AG09309 (cell line): ENCODE data around the gene LIMS2.

Experiments used
- DNase-seq: peaks from one replicate; pipeline ENCODE4 v3.0.0-alpha.2; 2010; ENCODE audit warnings: low read depth
- H3K4me3 ChIP-seq: 2 replicates; pipeline ENCODE4 v1.5.1; 2011; ENCODE audit warnings: mild to moderate bottlenecking, low read depth, low read length, moderate library complexity; ENCODE audit not compliant: control insufficient read depth
- CTCF ChIP-seq: IDR thresholded peaks from 2 replicates; pipeline ENCODE4 v1.5.1; 2011; ENCODE audit warnings: mild to moderate bottlenecking, low read depth, low read length, inconsistent platforms; ENCODE audit not compliant: insufficient read depth, control insufficient read depth; ENCODE audit errors: missing control alignments

The LIMS2 gene

GRCh38 chr2:127640082-127641072 is 35.0 kb downstream of the LIMS2 start:
- DNase-seq = no peak
- TF ChIP-seq CTCF = no peak
- no peak overlapping the region for H3K4me3 ChIP-seq

GRCh38 chr2:127639111-127639474 is 36.2 kb downstream of the LIMS2 start:
- no peak for TF ChIP-seq CTCF
- H3K4me3 ChIP-seq = no peak overlapping the region
- DNase-seq = no peak

GRCh38 chr2:127638361-127639110 is 36.8 kb downstream of the LIMS2 start:
- no peak for DNase-seq
- no peak for TF ChIP-seq CTCF
- no peak overlapping the region for H3K4me3 ChIP-seq

GRCh38 chr2:127637725-127638252 is 37.5 kb downstream of the LIMS2 start:
- no peak for DNase-seq
- TF ChIP-seq CTCF = no peak
- no peak overlapping the region for H3K4me3 ChIP-seq

- DNase-seq = no peak
- no peak overlapping the region for H3K4me3 ChIP-seq
- no peak for TF ChIP-seq CTCF
Observed at GRCh38 chr2:127637236-127637630, 38.1 kb downstream of the LIMS2 start.
